NCI-H1048 (cell line): Measurements from ENCODE around the gene LAPTM5.
"Not testable (repeated sequence)": the region's sequence is repeated elsewhere in the genome, so short reads cannot be mapped to it uniquely, and the experiment has no call there.

Experiments
- DNase-seq: peaks from one replicate; lab custom pipeline; 2025; lab: John Stamatoyannopoulos, UW

Gene LAPTM5

DNA sequence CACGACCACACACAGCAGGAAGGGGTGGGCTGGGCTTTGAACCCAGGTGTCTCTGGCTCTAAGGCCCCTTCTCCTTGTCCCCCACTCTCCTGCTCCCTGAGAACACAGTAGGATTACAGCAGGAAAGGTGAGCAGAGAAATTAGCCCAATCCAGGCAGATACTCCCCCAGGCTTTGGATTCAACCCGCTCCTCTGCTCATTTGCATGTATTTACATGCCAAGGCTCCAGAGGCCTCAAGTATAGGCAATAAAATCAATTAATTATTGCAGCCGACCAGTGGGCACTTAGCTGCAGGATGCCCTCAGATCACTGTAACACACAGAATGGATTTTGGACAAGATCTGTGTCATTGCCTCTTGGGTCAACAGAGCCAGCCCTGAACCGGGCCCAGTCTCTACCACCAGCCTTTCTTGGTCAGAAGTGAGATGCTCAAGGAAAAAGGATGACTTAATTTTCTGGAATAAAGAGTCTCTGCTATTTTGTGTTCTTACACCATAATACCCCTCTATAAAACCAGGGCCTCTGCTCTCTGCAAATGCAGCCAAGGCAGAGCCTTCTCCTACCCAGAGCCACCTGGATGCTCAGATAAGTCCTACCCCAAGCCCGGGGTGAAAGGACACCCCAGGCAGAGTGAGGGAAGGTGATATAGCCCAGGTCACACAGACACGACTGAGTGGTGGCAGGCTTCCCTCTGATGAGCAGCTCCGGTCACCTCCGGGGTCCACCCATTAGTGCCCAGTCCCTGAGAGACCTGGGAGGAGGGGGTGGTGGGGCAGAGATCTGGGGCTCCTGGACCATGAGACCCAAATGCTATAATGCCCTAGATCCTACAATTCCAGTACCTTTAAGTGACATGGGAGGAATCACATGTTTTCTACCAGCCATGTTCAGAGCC is 63.0 kb downstream of the LAPTM5 start:
- DNase-seq, result no peak

GRCh38 chr1:30693822-30694221 is 63.8 kb downstream of the LAPTM5 start:
- DNase-seq, result no peak

- DNase-seq, result no peak
Observed at GRCh38 chr1:30693366-30693765, 64.2 kb downstream of the LAPTM5 start.

DNA sequence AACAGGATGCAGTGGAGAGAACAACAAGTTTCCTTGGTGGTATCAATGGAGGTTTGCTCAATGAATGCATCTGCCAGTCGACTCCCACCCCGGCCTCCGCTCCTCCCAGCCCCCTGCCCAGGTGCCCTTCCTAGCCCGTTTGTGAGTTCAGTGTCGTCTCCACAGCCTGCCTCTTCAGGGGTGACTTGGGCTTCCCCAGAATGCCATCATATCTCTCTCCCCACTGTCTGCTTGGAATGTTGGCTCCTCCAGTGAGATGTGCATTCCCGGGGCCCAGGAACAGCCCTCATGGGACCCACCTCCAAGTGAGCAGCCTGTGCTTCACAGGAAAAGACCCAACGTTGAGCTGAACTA is 64.6 kb downstream of the LAPTM5 start:
- DNase-seq, result no peak

GRCh38 chr1:30692201-30692947 is 65.2 kb downstream of the LAPTM5 start:
- DNase-seq, result no peak

- DNase-seq, result no peak
Observed at GRCh38 chr1:30691480-30691879, 66.1 kb downstream of the LAPTM5 start.

DNA sequence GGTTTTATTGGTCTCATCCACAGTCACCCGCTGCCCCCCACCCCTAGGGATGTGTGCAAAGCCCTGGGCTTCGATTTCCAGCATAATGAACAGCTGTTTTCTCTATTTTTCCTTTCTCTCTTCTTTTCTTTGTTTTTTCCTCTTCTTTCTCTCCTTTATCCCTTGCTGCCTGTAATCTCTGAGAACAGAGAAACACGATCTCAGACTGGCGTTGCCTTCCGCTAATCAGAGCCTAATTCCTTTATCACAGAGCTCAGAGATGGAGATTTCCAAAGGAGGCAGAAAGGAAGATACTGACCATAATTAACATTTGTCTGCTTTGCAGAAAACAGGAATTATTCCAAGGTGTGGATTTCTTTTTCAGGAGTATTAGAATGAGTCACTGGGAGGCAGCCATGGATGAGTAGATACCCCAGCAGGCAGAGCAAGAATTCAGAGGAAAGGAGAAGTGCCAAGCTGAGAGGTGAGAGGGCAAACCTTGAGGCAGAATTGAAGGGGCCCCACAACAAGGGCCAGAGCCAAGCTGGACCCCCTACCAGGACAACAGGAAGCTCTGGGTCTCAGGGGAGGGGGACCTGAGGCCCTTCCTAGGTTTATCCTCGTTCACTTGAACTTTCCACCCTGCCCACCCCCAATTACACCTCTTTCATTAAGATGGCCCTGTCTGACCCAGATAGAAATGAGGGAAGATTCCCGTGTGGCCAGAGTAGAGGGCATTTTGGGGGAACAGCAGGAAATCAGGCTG is 67.5 kb downstream of the LAPTM5 start:
- DNase-seq, result no peak

DNA sequence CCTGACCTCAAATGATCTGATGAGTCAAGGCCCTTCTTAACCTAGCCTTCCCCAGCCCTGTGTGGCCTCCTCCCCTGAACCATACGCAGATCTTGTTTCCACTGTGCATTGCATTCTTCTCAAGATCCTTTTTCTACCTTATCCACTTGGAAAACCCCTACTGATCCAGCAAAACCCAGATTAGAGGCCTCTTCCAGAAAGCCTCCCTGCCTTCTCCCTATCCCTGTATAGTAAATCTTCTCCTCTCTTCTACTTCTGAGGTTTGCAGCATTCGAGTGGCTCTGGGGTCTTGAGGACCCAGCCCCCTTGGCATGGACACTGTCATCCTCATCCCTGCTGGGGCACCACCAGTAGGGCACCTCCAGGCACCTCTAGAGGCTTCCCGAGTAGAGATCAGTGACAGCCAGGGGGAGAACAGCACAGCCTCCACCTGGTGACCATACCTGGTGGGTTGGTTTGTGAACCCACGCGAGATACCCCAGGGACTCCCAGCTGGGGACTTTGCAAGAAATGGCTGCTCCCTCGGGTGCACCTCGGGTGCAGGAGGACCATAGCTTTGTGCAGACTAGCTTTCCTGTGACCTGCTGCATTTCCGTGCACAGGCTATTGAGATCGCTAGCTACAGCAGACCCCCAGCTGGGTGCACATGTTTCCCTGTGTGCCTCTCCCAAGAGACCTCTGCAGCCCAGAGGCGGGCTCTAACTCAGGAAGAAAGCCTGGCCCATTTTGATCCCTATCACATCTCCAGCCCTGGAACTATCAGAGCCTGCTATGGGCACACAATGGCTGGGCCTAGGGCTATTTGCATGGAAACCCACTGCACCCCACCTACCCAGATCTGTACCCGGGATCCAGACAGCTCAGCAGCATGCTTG is 68.4 kb downstream of the LAPTM5 start:
- DNase-seq, result no peak

DNA sequence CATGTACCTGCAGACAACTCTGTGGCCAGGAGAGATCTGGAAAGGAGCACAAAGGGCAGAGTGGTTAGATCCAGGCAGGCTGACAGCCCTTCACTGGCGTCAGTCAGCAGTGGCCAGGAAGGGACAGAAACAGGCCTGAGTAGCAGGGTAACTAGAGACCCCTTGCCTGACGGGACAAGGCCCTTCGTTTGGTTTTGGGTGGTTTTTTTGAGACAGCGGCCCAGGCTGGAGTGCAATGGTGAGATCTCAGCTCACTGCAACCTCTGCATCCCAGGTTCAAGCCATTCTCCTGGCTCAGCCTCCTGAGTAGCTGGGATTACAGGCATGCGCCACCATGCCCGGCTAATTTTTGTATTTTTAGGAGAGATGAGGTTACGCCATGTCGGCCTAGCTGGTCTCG is 69.1 kb downstream of the LAPTM5 start:
- DNase-seq, result not testable (repeated sequence)

GRCh38 chr1:30687886-30688285 is 69.7 kb downstream of the LAPTM5 start:
- no peak for DNase-seq

DNA sequence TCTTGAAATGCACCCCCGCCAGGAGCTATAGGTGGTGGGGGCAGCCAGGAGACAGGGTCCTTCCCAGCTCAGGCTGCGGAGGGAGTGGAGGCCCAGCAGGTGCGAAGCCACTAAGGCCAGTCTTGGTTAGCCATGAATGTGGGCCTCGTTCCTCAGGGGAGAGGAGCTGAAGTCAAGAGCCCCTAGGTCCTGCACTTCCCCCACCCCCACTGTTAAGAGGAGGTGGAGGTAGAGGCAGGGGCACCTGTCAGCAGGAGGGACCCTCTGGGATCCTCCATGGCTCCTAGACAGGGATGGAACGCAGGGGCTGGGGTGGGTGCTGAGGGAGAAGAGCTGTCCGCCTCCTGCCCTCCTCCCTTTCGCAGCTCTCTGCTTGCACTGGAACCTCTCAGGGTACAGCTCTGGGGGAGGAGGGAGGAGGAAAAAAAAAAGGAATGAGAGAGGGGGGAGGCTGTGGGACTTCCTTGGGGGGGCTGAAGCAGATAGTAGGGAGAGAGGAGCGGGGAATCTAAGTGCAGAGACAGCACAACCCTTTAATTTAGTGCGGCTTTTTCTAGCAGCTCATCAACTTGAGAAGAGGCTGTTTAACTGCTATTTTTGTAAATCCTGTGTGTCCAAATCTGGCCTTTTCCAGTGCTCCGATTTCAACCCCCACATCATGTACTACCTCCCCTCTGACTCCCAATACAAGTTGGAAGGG is 71.2 kb downstream of the LAPTM5 start:
- DNase-seq, result no peak

- no peak for DNase-seq
Observed at GRCh38 chr1:30685796-30686165, 71.8 kb downstream of the LAPTM5 start.

DNA sequence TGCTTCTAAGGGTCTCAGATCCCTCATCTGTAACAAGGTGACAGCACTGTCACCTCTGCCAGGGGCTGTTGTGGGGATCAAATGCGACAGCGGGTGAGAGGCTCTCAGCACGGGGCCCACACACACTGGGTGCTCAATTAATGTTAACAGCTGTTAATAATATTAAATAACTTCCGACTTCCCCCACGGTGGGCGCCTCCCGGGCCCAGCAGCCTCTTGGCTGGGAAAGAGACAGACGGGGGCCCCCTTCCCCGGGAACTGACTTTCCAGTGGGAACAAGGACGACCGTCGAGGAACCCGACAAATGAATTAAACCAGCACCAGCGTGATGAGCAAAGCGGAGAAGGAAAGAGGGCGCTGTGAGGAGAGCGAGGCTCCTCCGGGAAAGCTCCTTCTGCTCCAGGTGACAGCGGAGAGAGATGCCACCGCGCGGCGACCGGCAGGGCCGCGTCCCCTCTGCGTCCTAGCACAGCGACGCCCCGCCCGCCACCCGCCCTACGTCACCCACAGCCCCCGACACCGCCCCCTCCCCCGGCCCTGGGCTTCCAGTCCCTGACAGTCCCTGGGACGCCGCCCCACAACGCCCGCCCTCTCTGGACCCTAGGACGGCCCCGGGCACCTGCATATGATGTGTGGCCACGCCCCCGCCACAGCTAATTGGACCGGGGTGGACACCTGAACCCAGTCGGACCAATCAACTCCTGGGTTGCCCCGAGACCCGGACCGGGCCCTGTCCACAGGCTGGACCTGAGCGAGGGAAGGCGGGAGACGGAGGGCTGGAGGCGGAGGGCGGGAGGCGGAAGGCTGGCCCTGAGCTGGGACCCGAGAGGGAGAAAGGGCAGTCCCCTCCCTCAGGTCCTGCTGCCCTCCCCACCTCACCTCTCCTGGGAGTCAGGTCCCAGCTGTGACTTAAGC is 72.4 kb downstream of the LAPTM5 start:
- DNase-seq, result peak; percentile 33

DNA sequence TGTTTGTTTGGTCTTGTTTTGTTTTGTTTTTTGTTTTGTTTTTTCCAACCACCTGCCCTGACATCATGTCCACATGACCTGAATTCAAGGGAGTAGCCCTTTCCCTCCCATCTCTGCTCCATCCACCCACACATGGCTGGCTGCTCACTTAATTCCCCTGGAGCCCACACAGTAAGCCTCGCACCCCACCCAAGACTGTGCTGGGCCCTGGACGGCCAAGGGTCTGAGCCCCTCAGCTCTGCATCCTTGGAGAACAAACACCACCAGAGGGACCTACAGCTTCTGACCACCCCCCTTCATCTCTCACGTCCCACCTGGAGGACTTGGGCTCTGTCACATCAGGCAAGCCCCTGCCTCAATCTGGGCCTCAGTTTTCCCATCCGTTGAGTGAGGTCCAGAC is 73.3 kb downstream of the LAPTM5 start:
- DNase-seq, result no peak

DNA sequence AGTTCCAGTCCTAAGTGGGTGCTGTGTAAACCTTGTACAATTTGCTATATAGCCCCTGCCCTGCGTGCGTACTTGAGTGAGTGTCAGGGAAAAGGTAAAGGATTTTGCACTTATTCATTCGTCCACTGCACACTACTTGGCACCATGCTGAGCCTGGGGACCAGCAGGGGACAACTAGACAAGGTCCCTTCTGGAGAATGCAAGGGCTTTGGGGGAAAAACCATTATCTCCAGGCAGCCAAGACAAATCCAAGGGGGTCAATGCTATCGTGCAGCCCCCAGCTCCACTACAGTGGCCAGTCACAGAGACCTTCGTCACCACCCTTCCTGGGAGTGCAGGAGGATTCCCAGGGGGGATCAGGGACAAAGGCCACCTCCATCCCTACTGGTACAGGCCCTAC is 73.9 kb downstream of the LAPTM5 start:
- no peak for DNase-seq
